ENCODE measurements around the gene PLCG1. TPM values are rescaled to one million over a fixed set of nuclear protein-coding genes. Genes with fewer than 3 reads are reported as not detected.

Gene PLCG1
- polyA plus RNA-seq, 12 donors = 34.2 to 123 (median 82.0) TPM; not detected in 1

DNA sequence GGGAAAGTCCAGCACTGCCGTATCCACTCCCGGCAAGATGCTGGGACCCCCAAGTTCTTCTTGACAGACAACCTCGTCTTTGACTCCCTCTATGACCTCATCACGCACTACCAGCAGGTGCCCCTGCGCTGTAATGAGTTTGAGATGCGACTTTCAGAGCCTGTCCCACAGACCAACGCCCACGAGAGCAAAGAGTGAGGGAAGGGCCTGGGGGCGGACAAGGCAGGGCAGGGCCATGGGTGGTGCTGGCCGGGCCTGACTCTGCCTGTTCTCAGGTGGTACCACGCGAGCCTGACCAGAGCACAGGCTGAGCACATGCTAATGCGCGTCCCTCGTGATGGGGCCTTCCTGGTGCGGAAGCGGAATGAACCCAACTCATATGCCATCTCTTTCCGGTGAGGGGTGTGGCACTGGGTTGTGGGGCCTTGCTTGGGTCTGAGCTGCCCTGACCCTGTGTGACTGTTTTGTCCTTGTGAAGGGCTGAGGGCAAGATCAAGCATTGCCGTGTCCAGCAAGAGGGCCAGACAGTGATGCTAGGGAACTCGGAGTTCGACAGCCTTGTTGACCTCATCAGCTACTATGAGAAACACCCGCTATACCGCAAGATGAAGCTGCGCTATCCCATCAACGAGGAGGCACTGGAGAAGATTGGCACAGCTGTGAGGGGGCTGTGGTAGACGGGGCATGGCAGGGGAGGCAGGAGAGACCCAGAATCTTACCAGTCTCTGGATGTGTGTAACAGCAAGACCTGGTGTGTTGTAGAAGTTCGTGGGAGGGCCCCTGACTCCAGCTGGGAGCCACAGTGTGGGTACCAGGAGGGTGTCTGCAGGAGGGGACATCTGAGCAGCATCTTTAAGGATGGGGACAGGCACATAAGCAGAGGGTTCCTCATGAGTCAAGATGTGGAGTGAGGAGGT, 29.1 kb downstream of the PLCG1 start:
- DNase-seq = no peak

DNA sequence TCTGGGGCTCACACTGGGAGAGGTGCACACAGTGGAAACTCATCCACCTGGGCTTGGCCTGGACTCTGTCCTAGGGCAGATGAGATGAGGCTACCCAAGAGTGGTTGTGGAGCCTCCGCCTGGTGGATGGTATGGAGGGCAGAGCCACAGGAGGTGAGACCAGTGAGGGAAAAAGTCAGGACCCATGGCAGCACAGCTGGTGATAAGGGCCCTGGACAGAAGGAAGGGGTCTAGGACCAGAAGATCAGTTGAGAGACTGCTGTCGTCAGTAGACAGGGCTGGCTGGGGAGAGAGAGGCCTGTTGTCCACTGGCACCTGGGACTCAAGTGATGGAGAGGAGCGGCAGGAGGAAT, 29.8 kb downstream of the PLCG1 start:
- no peak for DNase-seq

DNA sequence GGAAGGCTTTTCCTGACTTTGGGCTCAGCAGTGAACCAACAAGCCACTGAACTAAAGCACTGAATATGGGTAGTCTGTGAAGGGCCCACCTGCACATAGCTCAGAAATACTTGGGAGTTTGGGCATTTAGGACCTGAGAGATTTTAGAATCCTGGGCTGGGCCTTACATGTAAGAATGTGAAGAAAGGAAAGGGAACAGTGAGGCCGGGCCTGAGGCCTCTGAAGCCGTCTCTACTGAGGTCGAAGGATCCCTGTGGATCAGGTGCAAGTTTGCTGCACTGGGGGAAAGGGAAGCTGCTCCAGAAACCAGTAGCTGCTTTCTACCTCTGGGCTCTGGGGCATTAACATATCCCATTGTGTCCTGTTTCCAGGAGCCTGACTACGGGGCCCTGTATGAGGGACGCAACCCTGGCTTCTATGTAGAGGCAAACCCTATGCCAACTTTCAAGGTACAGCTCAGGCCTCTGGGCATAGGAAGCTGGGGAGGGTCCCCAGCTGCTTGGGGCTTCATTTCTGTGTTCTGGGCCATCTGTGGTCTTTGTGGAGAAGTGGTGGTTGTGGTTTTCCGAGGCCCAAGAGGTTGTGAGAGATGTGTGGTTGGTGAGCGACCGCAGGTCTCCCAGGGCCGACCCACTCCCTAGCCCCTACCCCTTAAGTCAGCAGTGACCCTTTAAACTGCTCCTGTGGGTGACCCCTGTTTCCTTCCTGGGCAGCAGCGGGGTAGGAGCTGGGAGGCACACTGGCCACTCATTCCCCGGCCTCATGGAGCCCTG, 30.3 kb downstream of the PLCG1 start:
- DNase-seq = no peak

DNA sequence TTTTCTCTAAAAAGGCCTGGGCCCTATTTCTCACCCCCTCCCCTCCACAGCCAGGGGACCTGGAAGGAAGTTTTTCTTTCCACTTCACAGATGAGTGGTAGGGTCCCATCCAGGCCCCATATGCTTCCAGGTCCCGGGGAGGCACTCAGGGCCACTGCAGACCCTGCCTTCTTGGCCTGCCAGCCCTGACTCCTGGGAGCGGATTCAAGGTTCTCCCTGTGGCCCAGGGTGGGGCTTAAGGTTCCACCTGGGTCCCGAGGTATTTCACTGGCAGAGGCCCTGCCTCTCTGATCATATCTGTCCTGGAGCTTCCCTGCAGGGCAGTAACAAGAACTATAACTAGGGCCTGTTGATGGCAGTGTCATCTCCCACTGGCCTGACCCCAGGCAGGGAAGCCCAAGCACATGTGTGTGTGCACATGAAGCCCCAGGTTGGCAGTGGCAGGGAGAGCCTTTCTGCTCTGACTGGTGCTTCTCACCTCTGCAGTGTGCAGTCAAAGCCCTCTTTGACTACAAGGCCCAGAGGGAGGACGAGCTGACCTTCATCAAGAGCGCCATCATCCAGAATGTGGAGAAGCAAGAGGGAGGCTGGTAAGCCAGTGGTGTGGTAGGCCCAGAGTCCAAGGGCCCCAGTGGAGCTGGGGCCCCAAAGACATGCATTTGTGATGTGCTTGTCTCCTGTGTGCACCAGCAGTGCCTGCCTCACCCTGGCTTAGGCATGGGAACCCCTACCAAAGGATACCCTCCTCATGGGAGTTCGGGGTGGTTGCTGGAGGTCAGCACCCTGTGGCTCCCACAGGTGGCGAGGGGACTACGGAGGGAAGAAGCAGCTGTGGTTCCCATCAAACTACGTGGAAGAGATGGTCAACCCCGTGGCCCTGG, 31.2 kb downstream of the PLCG1 start:
- no peak for DNase-seq

DNA sequence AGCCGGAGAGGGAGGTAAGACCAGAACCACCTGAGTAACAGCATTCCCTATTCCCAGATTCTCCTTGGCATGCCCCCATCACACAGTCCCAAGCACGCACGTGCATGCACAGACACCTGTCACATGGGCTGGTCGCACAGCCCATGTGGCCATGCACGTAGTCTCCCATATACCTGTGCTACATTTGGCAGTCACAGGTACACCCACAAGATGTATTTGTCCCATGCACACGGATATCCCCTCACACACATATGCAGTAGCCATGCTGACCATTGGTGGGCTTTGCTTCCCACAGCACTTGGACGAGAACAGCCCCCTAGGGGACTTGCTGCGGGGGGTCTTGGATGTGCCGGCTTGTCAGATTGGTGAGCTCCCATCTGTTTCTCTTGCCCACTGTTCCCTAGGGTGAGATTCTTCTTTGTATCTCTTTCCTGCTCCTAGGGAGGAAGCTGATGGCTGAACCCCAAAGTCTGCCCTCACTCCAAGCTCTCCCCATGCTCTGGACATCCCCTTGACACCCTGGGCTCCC, 31.9 kb downstream of the PLCG1 start:
- DNase-seq = no peak

GRCh38 chr20:41169791-41170351, 32.5 kb downstream of the PLCG1 start:
- DNase-seq = no peak

DNA sequence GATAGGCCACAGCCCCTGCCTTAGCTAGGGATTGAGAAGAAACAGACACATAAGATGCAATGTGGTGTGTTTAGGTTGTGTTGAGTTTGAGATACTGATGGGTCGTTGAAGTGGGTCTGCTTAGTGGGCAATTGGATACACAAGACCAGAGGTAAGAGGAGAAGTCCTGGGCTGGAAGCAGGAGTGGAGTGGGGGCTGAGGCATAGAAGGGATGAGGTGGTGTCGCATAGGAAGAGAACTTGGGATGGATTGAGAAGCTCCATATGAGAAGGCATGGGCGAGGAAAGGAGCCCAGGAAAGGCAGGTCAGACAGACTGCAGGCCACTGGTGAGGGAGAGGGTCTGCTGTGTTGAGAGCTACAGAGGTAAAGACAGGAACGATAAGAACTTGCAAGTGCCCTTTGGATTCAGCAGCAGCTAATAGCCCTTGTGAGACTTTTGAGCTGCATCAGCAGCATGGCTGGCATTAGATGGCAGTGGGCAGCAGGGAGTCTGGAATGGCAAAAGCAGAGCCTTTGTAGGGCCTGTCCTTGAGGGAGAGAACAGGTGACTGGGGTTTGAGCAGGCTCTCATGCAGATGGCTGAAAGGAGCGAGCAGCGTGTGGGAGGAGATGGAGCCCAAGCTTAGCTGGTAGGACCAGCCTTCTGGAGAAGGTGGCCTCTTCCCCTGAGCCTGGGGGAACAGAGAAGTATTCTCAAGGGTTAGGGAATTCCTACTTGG, 33.2 kb downstream of the PLCG1 start:
- no peak for DNase-seq

GRCh38 chr20:41171736-41172295, 34.5 kb downstream of the PLCG1 start:
- no peak for DNase-seq

DNA sequence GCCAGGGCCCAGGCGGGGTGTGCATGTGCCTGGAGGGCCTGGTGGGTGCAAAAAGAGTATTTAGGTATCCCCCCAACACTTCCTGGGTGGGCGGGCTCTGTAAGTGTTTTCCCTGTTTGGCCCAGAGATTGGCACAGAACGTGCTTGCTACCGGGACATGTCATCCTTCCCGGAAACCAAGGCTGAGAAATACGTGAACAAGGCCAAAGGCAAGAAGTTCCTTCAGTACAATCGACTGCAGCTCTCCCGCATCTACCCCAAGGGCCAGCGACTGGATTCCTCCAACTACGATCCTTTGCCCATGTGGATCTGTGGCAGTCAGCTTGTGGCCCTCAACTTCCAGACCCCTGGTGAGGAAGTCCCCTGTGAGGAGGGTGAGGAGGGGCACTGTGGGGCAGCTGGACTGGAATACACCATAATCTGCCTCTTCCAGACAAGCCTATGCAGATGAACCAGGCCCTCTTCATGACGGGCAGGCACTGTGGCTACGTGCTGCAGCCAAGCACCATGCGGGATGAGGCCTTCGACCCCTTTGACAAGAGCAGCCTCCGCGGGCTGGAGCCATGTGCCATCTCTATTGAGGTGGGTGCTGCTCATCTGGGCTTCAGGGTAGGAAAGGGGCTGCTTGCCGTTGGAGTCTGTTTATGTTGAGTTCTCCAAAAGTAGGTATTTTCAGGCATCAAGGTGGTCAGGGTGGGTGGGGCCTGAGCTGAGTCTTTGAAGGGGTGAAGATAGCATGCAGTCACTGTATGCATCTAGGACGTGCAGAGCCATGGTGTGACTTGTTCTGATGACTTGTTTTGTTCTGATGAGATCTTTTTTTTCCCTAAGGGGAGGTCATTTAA, 35.2 kb downstream of the PLCG1 start:
- DNase-seq = no peak

DNA sequence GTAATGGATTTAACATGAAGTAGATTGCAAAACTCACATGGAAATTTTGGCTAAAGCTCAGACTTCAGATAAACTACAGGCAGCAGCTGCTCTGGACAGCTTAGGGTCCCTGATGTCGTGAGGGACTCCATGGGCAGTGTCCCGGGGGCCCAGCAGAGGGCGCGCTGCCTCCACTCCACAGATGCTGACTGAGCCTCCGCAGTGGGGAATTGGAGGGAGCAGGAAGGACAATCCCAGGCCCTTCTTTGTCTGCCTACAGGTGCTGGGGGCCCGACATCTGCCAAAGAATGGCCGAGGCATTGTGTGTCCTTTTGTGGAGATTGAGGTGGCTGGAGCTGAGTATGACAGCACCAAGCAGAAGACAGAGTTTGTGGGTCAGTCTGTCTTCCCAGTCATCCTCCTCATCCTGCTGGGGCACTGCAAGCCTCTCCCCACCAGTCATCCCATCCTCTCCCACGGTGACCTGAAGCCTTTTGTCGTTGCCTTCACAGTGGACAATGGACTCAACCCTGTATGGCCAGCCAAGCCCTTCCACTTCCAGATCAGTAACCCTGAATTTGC, 35.9 kb downstream of the PLCG1 start:
- peak; percentile 85 for DNase-seq

DNA sequence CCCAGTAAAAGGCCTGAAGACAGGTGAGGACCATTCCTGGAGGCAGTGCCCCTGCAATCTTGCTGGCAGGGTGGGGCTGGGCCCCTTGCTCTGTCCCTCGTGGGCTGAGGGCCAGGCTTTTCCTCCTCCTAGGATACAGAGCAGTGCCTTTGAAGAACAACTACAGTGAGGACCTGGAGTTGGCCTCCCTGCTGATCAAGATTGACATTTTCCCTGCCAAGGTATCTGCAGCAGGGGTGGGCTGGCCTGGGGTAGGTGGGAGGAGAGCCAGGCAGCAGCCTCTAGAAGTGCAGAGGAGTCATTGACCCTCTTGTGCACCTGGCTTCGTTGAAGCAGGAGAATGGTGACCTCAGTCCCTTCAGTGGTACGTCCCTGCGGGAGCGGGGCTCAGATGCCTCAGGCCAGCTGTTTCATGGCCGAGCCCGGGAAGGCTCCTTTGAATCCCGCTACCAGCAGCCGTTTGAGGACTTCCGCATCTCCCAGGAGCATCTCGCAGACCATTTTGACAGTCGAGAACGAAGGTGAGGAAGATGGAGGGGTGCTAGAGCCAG, 36.5 kb downstream of the PLCG1 start:
- DNase-seq = no peak

DNA sequence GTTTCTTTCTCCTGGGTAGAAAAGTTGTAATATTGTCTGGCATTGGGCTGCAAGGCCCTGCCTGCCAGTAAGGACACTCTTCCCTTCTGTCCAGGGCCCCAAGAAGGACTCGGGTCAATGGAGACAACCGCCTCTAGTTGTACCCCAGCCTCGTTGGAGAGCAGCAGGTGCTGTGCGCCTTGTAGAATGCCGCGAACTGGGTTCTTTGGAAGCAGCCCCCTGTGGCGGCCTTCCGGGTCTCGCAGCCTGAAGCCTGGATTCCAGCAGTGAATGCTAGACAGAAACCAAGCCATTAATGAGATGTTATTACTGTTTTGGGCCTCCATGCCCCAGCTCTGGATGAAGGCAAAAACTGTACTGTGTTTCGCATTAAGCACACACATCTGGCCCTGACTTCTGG, 37.0 kb downstream of the PLCG1 start:
- DNase-seq = no peak

- DNase-seq = no peak
Observed at GRCh38 chr20:41174782-41175181, 37.4 kb downstream of the PLCG1 start.

- no peak for DNase-seq
Observed at GRCh38 chr20:41175201-41175651, 37.9 kb downstream of the PLCG1 start.

DNA sequence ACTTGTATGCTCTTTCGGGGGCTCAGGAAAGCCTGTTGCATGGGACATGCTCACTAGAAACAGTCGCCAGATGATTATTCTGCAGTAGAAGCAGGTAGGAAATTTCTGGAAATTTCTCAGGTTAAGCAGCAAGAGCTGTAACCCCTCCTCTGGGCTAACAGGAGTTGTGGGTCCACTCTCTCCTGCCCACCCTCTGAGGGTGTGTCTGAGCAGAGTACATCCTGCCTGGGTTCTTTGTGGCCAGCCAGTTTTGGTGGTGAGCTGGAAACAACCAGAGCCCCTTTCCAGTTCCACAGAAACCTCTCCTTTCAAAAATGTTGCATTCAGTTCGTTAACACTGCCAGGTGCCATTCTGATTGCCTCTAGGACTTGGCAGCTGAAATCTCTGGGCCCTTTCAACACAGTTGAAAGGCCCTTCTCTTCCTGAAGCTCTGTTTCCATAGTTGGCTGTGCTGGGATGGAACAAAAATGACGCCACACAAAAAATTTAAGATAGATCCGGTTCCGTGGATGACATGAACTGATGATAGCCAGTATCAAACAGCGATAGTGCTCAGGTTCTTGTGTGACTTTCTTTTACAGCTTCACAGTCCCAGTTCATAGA, 38.5 kb downstream of the PLCG1 start:
- DNase-seq = no peak

- DNase-seq = no peak
Observed at GRCh38 chr20:41176711-41177552, 39.6 kb downstream of the PLCG1 start.

- no peak for DNase-seq
Observed at GRCh38 chr20:41177636-41178035, 40.3 kb downstream of the PLCG1 start.
